Osteocyte (in vitro differentiated cells): ENCODE measurements around the gene RNF128. TPM values are rescaled to one million over a fixed set of nuclear protein-coding genes. Genes with fewer than 3 reads are reported as not detected.
A peak's percentile ranks its signal among the peaks of the same experiment; 100 is the strongest.

Experiments used
- DNase-seq: peaks from one replicate; pipeline ENCODE4 v3.0.0; 2021; ENCODE audit warnings: mixed read lengths; ENCODE audit not compliant: unreplicated experiment; ENCODE audit errors: extremely low spot score
- H3K27ac Mint-ChIP-seq: one replicate; pipeline ENCODE4 v1.8.0; 2021; ENCODE audit warnings: mild to moderate bottlenecking, mixed read lengths; ENCODE audit not compliant: unreplicated experiment
- H3K27me3 Mint-ChIP-seq: one replicate; pipeline ENCODE4 v1.8.0; 2021; ENCODE audit warnings: mixed read lengths; ENCODE audit not compliant: unreplicated experiment
- H3K36me3 Mint-ChIP-seq: one replicate; pipeline ENCODE4 v1.8.0; 2021; ENCODE audit warnings: mixed read lengths; ENCODE audit not compliant: unreplicated experiment
- H3K4me1 Mint-ChIP-seq: one replicate; pipeline ENCODE4 v1.8.0; 2021; ENCODE audit warnings: mixed read lengths; ENCODE audit not compliant: unreplicated experiment
- H3K4me3 Mint-ChIP-seq: one replicate; pipeline ENCODE4 v1.8.0; 2021; ENCODE audit warnings: mild to moderate bottlenecking, moderate library complexity, mixed read lengths; ENCODE audit not compliant: unreplicated experiment
- H3K9me3 Mint-ChIP-seq: one replicate; pipeline ENCODE4 v1.8.0; 2021; ENCODE audit warnings: mixed read lengths; ENCODE audit not compliant: unreplicated experiment
- CTCF ChIP-seq: fragments of 200-600 bp; sonication (generic); IDR thresholded peaks from 2 replicates; pipeline ENCODE4 v1.5.0; 2021; ENCODE audit warnings: antibody characterized with exemption, mild to moderate bottlenecking, moderate library complexity
- long read RNA-seq: library from polyadenylated mRNA; unstranded; transcript quantifications from one replicate; pipeline ENCODE4 v2.0.0, GENCODE V29; 2021
- total RNA-seq: library from RNA; stranded (reverse); gene quantifications from 2 replicates; pipeline ENCODE4 v1.2.1, GENCODE V29; 2021

Gene RNF128
- not detected in 2 replicates for total RNA-seq
- long read RNA-seq: 0 reads

GRCh38 chrX:106726485-106727437 is at the start of gene RNF128:
Gene RNF128 (plus strand): TSS chrX:106726701. CDS start chrX:106726914, 213 bp downstream.
- Mint-ChIP-seq H3K27ac (no peak within 1 kb of the TSS), H3K27me3 (peaks cover 27% of the 10 kb centered on the region), H3K4me1 (peaks cover 3% of the 10 kb centered on the region), H3K36me3 (no peaks in the 10 kb centered on the region), H3K9me3 (peaks cover 13% of the 10 kb centered on the region), H3K4me3 (peak within 1 kb of the TSS; percentile 58)
- no peak for TF ChIP-seq CTCF
- no peak for DNase-seq

- Mint-ChIP-seq H3K27me3 (no peaks in the 10 kb centered on the region), H3K4me1 (no peaks in the 10 kb centered on the region), H3K4me3 (no peak overlapping the region), H3K27ac (no peak overlapping the region), H3K36me3 (no peaks in the 10 kb centered on the region), H3K9me3 (peaks cover 8% of the 10 kb centered on the region)
- no peak for DNase-seq
- TF ChIP-seq CTCF: no peak
Measured at GRCh38 chrX:106680716-106681115, 45.8 kb upstream of the RNF128 start.

- Mint-ChIP-seq H3K36me3 (no peaks in the 10 kb centered on the region), H3K9me3 (peaks cover 19% of the 10 kb centered on the region), H3K4me1 (no peaks in the 10 kb centered on the region), H3K4me3 (no peak overlapping the region), H3K27me3 (peaks cover 3% of the 10 kb centered on the region), H3K27ac (no peak overlapping the region)
- no peak for TF ChIP-seq CTCF
- no peak for DNase-seq
Measured at GRCh38 chrX:106684207-106684606, 42.3 kb upstream of the RNF128 start.

- Mint-ChIP-seq H3K4me1 (no peaks in the 10 kb centered on the region), H3K27ac (no peak overlapping the region), H3K9me3 (peaks cover 5% of the 10 kb centered on the region), H3K27me3 (no peaks in the 10 kb centered on the region), H3K36me3 (no peaks in the 10 kb centered on the region), H3K4me3 (no peak overlapping the region)
- no peak for TF ChIP-seq CTCF
- no peak for DNase-seq
Measured at GRCh38 chrX:106692425-106693065, 34.0 kb upstream of the RNF128 start.

- DNase-seq: no peak
- no peaks in the 10 kb centered on the region for H3K27me3 Mint-ChIP-seq
- no peaks in the 10 kb centered on the region for H3K4me1 Mint-ChIP-seq
- peaks cover 5% of the 10 kb centered on the region for H3K9me3 Mint-ChIP-seq
- TF ChIP-seq CTCF: no peak
- H3K4me3 Mint-ChIP-seq: no peak overlapping the region
- H3K27ac Mint-ChIP-seq: no peak overlapping the region
- H3K36me3 Mint-ChIP-seq: no peaks in the 10 kb centered on the region
Measured at GRCh38 chrX:106696502-106696901, 30.0 kb upstream of the RNF128 start.
